Measurements from ENCODE around the gene LIAS.
A peak's percentile ranks its signal among the peaks of the same experiment; 100 is the strongest.

DNA sequence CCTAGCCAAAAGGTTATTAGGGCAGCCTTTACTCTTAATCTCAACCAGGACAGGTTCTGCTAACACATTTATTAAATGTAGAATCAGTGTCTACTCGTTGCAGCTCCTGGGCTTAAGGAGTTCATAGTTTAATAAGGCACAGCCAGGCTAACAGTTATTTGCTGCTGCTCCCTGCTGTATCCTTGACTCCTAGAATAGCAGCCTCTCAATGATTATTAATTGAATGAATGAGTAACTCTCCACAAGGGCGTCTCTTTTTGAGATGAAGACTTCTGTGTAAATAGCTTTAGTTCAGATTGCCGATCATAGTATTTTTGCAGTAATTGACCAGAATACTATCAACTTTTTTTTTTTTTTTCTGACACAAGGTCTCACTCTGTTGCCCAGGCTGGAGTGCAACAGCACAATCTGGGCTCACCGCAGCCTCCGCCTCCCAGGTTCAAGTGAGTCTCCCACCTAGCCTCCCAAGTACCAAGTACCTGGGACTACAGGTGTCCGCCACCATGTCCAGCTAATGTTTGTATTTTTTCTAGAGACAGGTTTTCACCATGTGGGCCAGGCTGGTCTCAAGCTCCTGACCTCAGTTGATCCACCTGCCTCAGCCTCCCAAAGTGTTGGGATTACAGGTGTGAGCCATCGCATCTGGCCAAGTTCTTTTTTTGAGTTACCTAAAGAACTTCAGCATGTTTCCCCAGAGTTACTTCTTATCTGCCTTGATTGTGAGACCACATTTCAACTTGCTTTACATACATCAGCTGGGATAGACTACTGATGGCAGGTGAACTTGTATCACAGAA lies 65.5 kb downstream of the LIAS start:
- TF ChIP-seq, protein P1, sequence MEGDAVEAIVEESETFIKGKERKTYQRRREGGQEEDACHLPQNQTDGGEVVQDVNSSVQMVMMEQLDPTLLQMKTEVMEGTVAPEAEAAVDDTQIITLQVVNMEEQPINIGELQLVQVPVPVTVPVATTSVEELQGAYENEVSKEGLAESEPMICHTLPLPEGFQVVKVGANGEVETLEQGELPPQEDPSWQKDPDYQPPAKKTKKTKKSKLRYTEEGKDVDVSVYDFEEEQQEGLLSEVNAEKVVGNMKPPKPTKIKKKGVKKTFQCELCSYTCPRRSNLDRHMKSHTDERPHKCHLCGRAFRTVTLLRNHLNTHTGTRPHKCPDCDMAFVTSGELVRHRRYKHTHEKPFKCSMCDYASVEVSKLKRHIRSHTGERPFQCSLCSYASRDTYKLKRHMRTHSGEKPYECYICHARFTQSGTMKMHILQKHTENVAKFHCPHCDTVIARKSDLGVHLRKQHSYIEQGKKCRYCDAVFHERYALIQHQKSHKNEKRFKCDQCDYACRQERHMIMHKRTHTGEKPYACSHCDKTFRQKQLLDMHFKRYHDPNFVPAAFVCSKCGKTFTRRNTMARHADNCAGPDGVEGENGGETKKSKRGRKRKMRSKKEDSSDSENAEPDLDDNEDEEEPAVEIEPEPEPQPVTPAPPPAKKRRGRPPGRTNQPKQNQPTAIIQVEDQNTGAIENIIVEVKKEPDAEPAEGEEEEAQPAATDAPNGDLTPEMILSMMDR (IDR thresholded peaks at IDR 0.05), result no peak
- peak in 1 of 3 donors; percentile 14 for TF ChIP-seq POLR2A (IDR thresholded peaks at IDR 0.05)

Measured in body of pancreas (tissue), 4 donors.